Measurements from ENCODE around the gene C19orf53. TPM values are rescaled to one million over a fixed set of nuclear protein-coding genes. Genes with fewer than 3 reads are reported as not detected.

C19orf53 gene
- total and polyA plus RNA-seq, 9 of the 15 experiments (the other 6 are each of a cell fraction or from before 2014, with no cell fraction given) = 98.5 to 441 (median 164) TPM

GRCh38 chr19:13764101-13764807 is 10.0 kb upstream of the C19orf53 start, which contains the start of gene MRI1 (continued):
- TF ChIP-seq ZFP30 (CRISPR knock-in tag; IDR thresholded peaks at IDR 0.05; ENCODE audit: borderline replicate concordance) (no peak), ZBTB40 (IDR thresholded peaks at IDR 0.05) (0 out of 2 replicates have a peak, but pooled peaks have one; percentile 36), ZBTB40 (CRISPR knock-in tag; IDR thresholded peaks at IDR 0.05) (no peak), MNT (conservative IDR thresholded peaks at IDR 0.05) (peak; percentile 66 to 80), MEIS2 (IDR thresholded peaks at IDR 0.05; ENCODE audit: partially characterized antibody) (peak; percentile 40), POLR2A (conservative IDR thresholded peaks at IDR 0.05) (peak; percentile 53; the same call in 1 of the 2 replicates), MITF (IDR thresholded peaks at IDR 0.05) (no peak), SAP30 (IDR thresholded peaks at IDR 0.05; ENCODE audit: borderline replicate concordance, insufficient read depth, low read depth, low read length, poor library complexity, severe bottlenecking) (peak; percentile 33), MXI1 (IDR thresholded peaks at IDR 0.05; ENCODE audit: low read depth, low read length) (peak; percentile 12; the same call in 1 of the 2 replicates), ZNF347 (CRISPR knock-in tag; IDR thresholded peaks at IDR 0.05; ENCODE audit: low read depth) (no peak), MYC (IDR thresholded peaks at IDR 0.05; ENCODE audit: low read depth, low read length) (peak; percentile 77), MYC (CRISPR knock-in tag; IDR thresholded peaks at IDR 0.05; ENCODE audit: borderline replicate concordance, low read depth) (no peak)

Measured in K562 (cell line).